NOMO-1 treated with dmso at 0.1 percent for 144 hours (cell line): Measurements from ENCODE around the gene TNS3.

ENCODE experiments used
- DNase-seq: peaks from one replicate; lab custom pipeline; 2025; ENCODE audit not compliant: unreplicated experiment; lab: John Stamatoyannopoulos, UW

Gene TNS3

DNA sequence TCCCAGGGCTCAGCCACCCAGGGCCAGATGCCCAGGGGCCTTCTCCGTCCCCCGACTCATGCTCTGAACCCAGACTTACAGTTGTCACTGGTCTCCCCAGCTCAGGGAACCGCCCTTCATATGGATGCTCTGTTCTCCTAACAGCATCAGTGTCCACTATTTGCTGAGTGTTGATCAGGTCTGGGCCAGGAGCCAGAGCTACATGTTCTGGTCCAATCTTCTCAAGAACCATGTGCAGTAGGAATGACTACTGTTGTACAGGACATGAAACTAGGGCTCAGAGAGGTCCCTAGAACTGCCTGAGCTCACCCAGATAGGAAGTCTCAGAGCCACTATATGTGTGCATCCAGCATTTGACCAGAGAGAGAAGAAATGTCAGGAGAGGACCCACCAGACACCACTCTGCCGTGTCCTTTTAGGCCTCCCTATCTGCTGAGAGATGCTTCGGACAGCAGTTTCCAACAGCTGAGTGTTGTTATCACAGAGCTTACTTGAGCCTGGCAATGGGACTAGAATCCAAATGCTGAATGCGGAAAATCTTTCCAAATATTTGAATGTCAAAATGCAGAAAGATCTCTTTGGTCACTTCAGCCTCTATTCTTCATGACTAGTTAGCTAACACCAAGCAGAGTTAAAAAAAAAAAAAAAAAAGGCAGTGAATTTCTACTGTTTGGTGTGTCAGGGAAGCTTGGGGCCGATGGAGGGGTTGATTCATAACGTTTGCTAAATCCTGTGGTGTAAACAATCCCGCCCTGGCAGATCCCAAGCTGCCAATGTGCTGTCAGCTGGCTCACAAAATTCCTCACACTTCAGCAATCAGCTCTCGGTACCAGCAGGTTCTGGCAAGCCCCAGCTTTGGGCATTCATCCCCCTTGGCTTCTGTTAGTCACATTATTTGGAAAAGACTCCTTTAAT lies 246.1 kb downstream of the TNS3 start:
- no peak for DNase-seq

DNA sequence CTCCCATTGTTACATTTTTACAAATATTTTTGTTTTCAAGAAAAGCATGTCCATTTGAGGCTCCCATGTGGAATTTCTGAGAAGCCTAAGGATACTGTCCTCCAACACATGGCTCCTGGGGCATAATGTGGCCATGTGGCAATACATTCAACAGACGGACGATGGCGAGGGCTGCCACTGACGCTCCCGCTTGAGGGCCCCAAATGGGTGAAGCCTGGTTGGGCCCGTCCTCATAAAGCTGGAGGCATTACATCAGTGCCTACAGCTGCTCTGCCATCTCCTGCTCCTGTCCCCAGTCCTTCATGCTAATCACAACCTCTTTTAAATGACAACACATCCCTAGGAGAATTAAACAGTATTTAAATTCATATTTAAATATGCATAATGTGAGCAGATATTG lies 246.8 kb downstream of the TNS3 start:
- no peak for DNase-seq

GRCh38 chr7:47333959-47334358 lies 248.0 kb downstream of the TNS3 start:
- DNase-seq, result no peak

DNA sequence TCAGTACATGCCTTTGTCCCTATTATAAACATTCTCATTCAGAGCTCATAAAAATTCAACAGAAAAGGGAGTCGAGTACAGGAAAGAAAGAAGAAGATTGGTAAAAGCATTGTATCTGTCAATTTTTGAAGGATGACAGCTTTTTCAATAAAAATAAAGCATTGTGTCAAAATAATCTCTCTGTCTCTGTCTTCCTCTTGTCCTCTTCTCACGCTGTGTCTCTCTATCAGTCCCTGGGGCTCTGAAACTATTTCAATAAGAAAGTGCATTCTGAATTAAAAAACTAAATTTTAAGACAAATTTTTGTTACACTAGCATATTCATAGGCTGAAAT lies 248.4 kb downstream of the TNS3 start:
- DNase-seq, result no peak

DNA sequence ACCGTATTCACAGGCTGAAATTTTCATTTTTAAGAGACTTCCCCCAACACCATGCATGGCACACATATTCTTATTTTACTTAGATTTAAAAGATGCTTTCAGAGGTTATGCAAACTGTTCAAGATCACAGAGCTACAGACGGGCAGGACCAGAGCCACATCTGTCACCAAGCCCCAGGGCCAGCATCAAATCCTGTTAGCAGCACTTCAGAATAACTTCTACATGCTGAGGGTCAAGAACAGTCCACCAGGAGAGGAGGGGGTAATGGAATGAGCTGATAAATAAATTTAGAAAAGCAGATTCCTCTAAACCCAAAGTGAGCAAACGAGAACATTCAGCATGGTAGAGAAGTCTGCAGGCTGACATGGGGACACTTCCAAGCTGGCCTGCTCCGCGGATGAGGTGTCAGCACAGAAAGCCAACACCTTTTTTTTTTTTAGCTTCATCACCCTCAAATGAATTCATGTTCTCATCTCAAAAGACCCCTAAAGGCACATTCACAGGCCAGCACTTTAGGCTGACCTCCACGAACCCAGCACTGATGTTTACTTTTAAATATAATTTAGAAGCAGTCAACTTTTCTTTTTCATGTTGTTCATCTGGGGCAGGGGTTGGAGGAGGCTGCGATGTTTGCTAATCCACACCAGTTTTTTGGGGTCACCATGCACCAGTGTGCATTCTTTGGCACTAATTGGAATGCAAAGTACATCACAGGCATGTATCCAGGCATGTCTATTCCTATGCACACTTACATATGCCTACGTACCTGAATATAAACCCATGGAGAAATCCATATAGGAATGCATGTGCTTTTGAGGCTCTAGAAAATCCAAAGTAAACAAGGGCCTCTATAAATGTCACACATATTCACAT lies 249.0 kb downstream of the TNS3 start:
- DNase-seq, result no peak

- DNase-seq, result no peak
Observed at GRCh38 chr7:47332213-47332612, 249.7 kb downstream of the TNS3 start.

GRCh38 chr7:47331179-47331565 lies 250.7 kb downstream of the TNS3 start:
- DNase-seq, result no peak

DNA sequence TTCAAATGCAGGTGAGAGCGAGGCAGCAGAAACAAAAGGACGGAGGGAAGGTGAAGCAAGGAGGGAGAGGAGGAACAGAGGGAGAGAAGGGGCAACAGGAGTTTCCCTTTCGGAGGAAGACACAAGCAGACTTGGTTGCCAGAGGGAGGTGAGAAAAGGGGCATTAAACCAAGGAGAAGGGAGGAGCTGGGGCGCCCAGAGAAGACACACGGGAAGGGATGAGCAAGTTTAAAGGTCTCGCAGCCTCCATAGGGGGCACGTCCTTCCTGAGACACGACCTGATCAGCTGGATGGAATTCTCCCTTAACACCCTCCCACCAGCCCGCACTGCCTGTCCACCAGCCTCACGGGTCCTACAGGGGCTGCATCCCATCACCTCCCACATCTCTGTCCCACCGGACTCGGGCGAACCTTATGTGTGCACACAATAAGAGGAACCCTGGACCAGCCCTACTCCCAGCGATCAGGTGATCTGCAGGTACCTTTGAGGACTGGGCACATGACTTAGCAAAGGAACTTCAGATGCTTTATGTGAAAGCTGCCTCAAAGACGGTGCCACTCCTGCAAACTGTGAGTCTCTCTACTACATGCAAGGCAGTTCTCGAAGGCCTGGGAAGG lies 251.2 kb downstream of the TNS3 start:
- no peak for DNase-seq

DNA sequence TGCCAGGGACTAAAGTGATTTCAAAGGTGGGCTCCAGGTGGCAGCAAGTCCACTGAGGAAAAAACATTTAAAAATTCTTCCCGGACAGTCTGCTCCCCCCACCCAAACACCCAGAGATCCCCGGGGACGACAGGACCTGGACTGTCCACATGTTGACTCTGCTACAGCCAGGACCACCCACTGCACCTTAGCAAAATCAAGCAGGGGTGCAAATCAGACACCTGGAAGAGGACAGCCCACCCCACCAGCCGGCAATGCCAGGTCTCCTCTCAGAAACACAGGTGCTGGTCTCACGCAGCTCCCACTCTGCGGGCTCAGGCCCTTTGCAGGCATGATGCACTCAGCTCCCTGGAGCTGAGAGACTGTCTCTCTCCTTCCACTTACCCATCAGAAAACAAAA lies 251.9 kb downstream of the TNS3 start:
- DNase-seq, result no peak

DNA sequence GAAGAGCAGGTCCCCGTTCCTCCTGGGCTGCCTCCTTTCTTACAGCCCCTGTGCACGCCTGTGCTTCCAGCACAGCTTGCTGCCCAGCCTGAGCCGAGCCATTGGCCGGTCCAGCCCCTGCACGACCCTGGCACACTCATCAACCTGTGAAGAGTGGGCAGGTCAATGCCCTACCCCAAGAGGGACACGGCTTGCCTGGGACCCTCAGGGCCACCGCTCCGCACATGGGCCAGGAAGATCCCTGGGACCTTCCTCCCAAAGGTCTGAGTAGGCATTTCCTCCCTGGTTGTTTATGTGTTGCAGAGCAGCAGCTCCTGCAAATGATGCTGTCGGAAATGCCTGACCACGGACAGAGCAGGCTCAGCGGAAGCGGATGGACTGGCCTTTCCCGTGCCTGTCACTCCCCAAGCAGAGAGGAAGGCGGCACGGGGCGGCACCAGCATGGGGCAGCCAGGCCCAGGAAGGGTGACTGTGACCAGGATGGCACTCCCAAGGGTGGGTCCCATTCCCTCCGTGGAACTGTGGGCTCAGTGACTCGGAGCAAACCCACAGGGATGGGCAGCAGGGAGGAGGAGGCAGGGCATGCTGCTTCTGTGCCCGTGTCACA lies 252.5 kb downstream of the TNS3 start:
- DNase-seq, result no peak

DNA sequence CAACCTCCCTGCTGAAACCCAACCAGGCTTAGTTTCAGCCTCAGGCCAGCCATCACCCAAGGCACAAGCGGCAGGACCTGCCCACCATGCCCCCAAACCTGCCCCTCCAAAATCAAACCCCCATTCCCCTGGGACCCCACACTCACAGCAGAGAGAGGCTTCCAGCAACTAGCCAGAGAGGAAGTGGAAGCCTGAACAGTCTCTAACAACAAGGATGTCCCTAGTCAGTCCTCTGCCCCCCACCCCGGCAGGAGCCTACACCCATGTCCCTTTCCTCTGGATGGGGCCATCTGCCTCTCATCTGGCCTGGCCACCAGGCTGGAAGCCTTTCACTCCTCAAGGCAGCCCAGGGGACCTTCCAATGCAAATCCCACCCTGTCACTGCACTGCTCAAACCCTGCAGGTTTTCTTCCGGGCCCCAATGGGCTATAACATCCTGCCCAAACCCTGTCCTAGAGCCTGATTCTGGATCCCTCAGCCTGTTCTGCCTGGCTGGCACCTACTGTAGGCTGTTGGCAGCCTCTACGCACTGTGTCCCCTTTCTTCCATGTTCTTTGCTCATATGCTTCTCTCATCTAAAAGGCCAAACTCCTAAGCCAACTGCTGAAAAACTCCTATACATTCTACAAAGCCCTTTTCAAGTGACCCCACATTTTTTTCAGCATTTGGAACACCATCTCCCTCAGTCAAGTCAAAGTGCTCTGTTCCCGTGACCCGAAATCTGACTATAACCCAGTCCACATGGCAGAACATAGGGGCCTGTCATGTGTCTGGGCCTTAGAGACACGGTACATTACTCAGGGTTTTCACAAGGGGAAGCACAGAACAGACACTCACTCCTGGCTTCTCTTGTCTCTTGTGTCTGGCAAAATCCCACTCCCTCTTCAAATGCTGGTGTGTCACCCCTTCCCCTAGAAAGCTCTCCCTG lies 253.3 kb downstream of the TNS3 start:
- no peak for DNase-seq

- DNase-seq, result no peak
Observed at GRCh38 chr7:47327698-47328391, 254.1 kb downstream of the TNS3 start.

DNA sequence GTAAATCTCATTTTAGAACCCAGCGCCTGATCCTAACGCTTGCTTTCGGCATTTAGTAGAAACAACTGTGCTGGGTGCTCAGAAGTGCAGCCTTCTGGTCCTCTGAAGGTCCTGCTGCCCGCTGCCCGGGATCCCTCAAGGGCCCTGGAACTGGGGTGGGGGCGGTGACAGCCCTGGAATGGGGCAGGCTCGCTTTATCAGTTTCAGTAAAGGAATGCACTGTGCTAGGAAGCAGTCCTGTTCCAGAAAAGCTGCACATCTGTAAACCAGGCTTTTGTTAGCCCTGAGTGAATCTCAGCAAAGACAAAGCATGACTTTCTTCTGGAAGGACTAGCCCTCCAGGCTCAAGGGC lies 254.6 kb downstream of the TNS3 start:
- no peak for DNase-seq

- no peak for DNase-seq
Observed at GRCh38 chr7:47326808-47327207, 255.1 kb downstream of the TNS3 start.

DNA sequence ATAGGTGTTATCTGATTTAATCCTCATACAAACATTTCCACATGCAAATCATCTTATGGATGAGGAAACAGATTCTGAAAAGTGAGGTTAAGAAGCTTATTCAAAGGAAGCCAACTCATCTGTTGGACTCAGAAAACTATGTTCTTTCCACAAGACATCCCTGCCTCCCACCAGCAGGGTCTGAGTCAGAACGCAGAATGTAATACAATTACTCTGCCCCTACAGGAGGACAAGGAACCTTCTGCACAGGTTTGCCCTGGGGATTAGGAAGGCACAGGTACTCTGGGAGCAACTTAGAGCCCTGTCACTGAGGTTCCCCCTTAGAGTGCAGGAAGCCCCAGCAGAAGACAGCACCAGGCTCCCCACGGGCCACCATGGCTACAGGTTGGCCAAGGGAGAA lies 255.7 kb downstream of the TNS3 start:
- no peak for DNase-seq

DNA sequence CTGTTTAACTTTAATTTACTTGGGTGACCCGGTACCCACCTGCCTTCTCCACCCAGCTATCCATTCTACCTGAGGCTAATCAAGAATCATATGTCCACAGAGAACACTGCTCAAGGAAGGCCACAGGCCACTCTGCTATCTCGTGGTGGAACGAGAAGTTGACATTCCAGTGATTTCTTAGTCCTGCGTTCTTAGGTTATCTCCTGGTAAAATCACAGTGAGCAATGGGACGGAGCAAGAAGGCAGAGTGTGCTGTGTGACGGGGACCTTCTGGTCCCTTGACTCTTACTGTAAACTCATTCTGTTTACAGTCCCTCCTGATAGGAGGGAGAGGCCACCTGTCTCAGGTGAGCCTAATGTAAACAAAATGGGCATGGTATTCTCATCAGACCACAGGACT lies 256.6 kb downstream of the TNS3 start:
- DNase-seq, result no peak

GRCh38 chr7:47323904-47324303 lies 258.0 kb downstream of the TNS3 start:
- no peak for DNase-seq

DNA sequence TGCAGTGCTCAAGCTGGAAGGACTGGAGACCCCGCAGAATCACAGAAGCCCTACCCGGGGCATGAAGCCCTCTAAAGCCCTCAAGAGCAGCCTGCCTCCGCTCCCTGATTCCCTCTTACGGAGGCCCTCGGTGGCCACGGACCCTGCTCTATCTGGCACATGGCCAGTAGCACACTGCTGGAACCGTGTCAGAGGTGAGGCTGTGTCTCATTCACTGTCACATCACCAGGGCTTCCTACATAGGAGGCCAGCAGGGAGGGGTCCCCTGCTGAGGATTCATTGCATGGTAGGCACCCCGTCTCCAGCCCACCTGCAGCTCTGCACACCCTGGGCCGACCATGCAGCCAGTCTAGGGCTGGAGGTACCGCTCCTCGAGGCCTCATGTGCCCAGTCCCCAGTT lies 259.2 kb downstream of the TNS3 start:
- no peak for DNase-seq

- DNase-seq, result no peak
Observed at GRCh38 chr7:47320296-47320695, 261.6 kb downstream of the TNS3 start.
